ENCODE data around the gene GFOD2. TPM values are rescaled to one million over a fixed set of nuclear protein-coding genes. Genes with fewer than 3 reads are reported as not detected.

The GFOD2 gene
- total and polyA plus RNA-seq, 2 of the 13 experiments (the other 11 are each of a cell fraction or from before 2014, with no cell fraction given): 11.1 to 17.2 TPM

DNA sequence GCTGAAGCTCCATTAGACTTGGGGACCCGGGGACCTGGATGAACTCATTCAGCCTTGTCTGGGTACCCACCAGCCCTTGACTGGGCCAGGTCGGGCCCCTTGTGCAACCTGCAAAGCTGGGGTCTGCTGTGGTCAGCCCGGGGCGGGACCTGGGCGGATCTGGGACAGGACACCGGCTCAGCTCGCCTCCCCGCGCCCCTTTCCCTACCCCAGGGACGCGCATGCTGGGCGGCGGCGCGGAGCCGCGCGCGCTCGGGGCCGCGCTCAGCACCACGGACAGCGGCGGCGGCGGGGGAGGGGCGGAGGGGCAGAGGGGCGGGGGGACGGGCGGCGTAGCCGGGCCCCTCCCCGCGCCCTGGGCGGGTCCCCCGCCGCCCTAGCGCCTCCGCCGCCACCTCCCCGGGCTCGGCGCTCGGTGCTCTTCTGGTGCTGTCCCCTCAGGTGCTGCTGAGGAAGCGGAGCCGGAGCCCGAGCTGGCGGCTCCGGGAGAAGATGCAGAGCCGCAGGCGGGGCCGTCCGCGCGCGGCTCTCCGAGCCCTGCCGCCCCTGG, 66.5 kb downstream of the GFOD2 start (continued):
- TF ChIP-seq ZNF33B (CRISPR knock-in tag; IDR thresholded peaks at IDR 0.05) (no peak), KDM3A (CRISPR knock-in tag; IDR thresholded peaks at IDR 0.05; ENCODE audit: low read depth) (no peak), ZNF501 (CRISPR knock-in tag; IDR thresholded peaks at IDR 0.05) (no peak), SALL2 (CRISPR knock-in tag; IDR thresholded peaks at IDR 0.05) (no peak), ZNF207 (IDR thresholded peaks at IDR 0.05; ENCODE audit: borderline replicate concordance) (no peak), ZNF775 (CRISPR knock-in tag; IDR thresholded peaks at IDR 0.05; ENCODE audit: borderline replicate concordance) (no peak), ZNF678 (CRISPR knock-in tag; IDR thresholded peaks at IDR 0.05) (no peak), XBP1 (CRISPR knock-in tag; IDR thresholded peaks at IDR 0.05) (no peak), JUNB (CRISPR knock-in tag; IDR thresholded peaks at IDR 0.05; ENCODE audit: borderline replicate concordance) (no peak), EED (CRISPR knock-in tag; IDR thresholded peaks at IDR 0.05) (no peak), MXI1 (IDR thresholded peaks at IDR 0.05; ENCODE audit: borderline replicate concordance, low read depth, low read length) (peak; percentile 45; the same call in 1 of the 3 replicates), AGO2 (optimal IDR thresholded peaks at IDR 0.05; ENCODE audit: low read depth, low read length) (no peak), BRD4 (CRISPR knock-in tag; IDR thresholded peaks at IDR 0.05) (no peak), MIXL1 (CRISPR knock-in tag; IDR thresholded peaks at IDR 0.05) (no peak), YEATS4 (CRISPR knock-in tag; IDR thresholded peaks at IDR 0.05; ENCODE audit: borderline replicate concordance) (no peak), ASH2L (IDR thresholded peaks at IDR 0.05; ENCODE audit: insufficient read length, low read depth, low read length) (no peak), ZC3H4 (CRISPR knock-in tag; IDR thresholded peaks at IDR 0.05; ENCODE audit: borderline replicate concordance) (no peak), HMG20A (CRISPR knock-in tag; IDR thresholded peaks at IDR 0.05; ENCODE audit: borderline replicate concordance) (no peak), ZSCAN30 (CRISPR knock-in tag; IDR thresholded peaks at IDR 0.05) (no peak), ARNT (IDR thresholded peaks at IDR 0.05) (no peak), ZBTB38 (CRISPR knock-in tag; IDR thresholded peaks at IDR 0.05) (no peak), IRF2 (CRISPR knock-in tag; IDR thresholded peaks at IDR 0.05) (no peak), POGZ (CRISPR knock-in tag; IDR thresholded peaks at IDR 0.05) (no peak), IKZF4 (CRISPR knock-in tag; IDR thresholded peaks at IDR 0.05; ENCODE audit: borderline replicate concordance, low read depth, not compliant biosample characterization) (peak; percentile 74), ZNF446 (CRISPR knock-in tag; IDR thresholded peaks at IDR 0.05) (peak; percentile 93), SRY (CRISPR knock-in tag; IDR thresholded peaks at IDR 0.05) (no peak), ZNF7 (CRISPR knock-in tag; IDR thresholded peaks at IDR 0.05) (no peak; the same call in 1 of the 2 replicates), ZNF335 (CRISPR knock-in tag; IDR thresholded peaks at IDR 0.05) (no peak)
- TF ChIP-seq, protein P1, sequence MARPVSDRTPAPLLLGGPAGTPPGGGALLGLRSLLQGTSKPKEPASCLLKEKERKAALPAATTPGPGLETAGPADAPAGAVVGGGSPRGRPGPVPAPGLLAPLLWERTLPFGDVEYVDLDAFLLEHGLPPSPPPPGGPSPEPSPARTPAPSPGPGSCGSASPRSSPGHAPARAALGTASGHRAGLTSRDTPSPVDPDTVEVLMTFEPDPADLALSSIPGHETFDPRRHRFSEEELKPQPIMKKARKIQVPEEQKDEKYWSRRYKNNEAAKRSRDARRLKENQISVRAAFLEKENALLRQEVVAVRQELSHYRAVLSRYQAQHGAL (CRISPR knock-in tag; IDR thresholded peaks at IDR 0.05; ENCODE audit: not compliant biosample characterization): no peak
- TF ChIP-seq, protein P2, sequence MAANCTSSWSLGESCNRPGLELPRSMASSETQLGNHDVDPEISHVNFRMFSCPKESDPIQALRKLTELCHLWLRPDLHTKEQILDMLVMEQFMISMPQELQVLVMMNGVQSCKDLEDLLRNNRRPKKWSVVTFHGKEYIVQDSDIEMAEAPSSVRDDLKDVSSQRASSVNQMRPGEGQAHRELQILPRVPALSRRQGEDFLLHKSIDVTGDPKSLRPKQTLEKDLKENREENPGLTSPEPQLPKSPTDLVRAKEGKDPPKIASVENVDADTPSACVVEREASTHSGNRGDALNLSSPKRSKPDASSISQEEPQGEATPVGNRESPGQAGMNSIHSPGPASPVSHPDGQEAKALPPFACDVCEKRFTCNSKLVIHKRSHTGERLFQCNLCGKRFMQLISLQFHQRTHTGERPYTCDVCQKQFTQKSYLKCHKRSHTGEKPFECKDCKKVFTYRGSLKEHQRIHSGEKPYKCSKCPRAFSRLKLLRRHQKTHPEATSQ (CRISPR knock-in tag; IDR thresholded peaks at IDR 0.05; ENCODE audit: borderline replicate concordance): no peak
- TF ChIP-seq, protein P3, sequence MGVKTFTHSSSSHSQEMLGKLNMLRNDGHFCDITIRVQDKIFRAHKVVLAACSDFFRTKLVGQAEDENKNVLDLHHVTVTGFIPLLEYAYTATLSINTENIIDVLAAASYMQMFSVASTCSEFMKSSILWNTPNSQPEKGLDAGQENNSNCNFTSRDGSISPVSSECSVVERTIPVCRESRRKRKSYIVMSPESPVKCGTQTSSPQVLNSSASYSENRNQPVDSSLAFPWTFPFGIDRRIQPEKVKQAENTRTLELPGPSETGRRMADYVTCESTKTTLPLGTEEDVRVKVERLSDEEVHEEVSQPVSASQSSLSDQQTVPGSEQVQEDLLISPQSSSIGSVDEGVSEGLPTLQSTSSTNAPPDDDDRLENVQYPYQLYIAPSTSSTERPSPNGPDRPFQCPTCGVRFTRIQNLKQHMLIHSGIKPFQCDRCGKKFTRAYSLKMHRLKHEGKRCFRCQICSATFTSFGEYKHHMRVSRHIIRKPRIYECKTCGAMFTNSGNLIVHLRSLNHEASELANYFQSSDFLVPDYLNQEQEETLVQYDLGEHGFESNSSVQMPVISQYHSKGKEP (CRISPR knock-in tag; IDR thresholded peaks at IDR 0.05): no peak
